Measurements from ENCODE around the gene NPIPA7. TPM values are rescaled to one million over a fixed set of nuclear protein-coding genes. Genes with fewer than 3 reads are reported as not detected.
"Not testable (repeated sequence)": the region's sequence is repeated elsewhere in the genome, so short reads cannot be mapped to it uniquely, and the experiment has no call there.

Gene NPIPA7
- total RNA-seq (2012; rRNA removed) (0.36 TPM in 1 of 2 replicates, not detected in the other), polyA plus RNA-seq (2012; rRNA removed) (11.9 and 13.2 TPM in 2 replicates), Bru-seq, nascent RNA (percentile 31 among the genes with signal in this experiment), BruChase-seq, experiment 1, labeled RNA remaining after a 6-hour chase (percentile 37 among the genes with signal in this experiment), BruChase-seq, experiment 2, labeled RNA remaining after a 2-hour chase (percentile 31 among the genes with signal in this experiment)
- polyA plus RNA-seq (2012; cell fraction: cytosol; rRNA removed): 5.8 and 6.3 TPM in 2 replicates
- 36.7 and 104 TPM in 2 replicates for polyA plus RNA-seq (2012; cell fraction: nucleus; rRNA removed; ENCODE audit: low replicate concordance)
- long read RNA-seq: 0 reads

- H2AFZ ChIP-seq (replicated peaks; ENCODE audit: low read length, poor library complexity); H2BK120ac ChIP-seq (ENCODE audit: low read depth, low read length); DNase-seq; H3K23ac ChIP-seq (ENCODE audit: low read depth, low read length); H3K9me1 ChIP-seq (ENCODE audit: insufficient read depth, low read length); H3K56ac ChIP-seq (ENCODE audit: extremely low read depth, insufficient read depth, low read length); ATAC-seq (ENCODE audit: low read depth); H3K27ac ChIP-seq (ENCODE audit: insufficient read depth, low read length); H3K18ac ChIP-seq (ENCODE audit: low read depth, low read length); H4K8ac ChIP-seq (ENCODE audit: low read depth in 2 of 2, low read length in 2 of 2); H3K14ac ChIP-seq (replicated peaks; ENCODE audit: low read depth, low read length); in situ Hi-C loops (cut with MboI; ENCODE audit: low sequenced_read_pairs); H3K4me1 ChIP-seq (ENCODE audit: control insufficient read depth, insufficient read depth, low read length); H2BK5ac ChIP-seq (ENCODE audit: low read depth, low read length, poor library complexity, severe bottlenecking); H3K9ac ChIP-seq (ENCODE audit: low read depth, low read length); H3K27me3 ChIP-seq (ENCODE audit: control insufficient read depth, insufficient read depth, low read length); BruUV-seq (replicated peaks); H3K4me2 ChIP-seq (ENCODE audit: low read depth, low read length); H2AK5ac ChIP-seq (ENCODE audit: low read depth, low read length); intact Hi-C loops (cut with micrococcal nuclease); CTCF ChIA-PET; H2BK20ac ChIP-seq (ENCODE audit: low read depth, low read length); H4K20me1 ChIP-seq (ENCODE audit: insufficient read depth, low read length); POLR2A ChIA-PET (ENCODE audit: unreplicated experiment); H3K9me3 ChIP-seq (ENCODE audit: control insufficient read depth, insufficient read depth, low read length); H2AK9ac ChIP-seq (replicated peaks; ENCODE audit: low read depth, low read length, poor library complexity); H4K5ac ChIP-seq (ENCODE audit: low read depth, low read length); dilution Hi-C loops (cut with HindIII; ENCODE audit: low sequenced_read_pairs, unreplicated experiment); H3K79me1 ChIP-seq (ENCODE audit: low read depth in 1 of 2, low read length in 2 of 2); H3K36me3 ChIP-seq (ENCODE audit: control insufficient read depth, insufficient read depth, low read length); H3K4me3 ChIP-seq (ENCODE audit: insufficient read depth, low read depth, low read length); H4K91ac ChIP-seq (ENCODE audit: insufficient read depth, low read depth, low read length); H3K4ac ChIP-seq (ENCODE audit: low read depth, low read length); H2BK15ac ChIP-seq (ENCODE audit: low read depth, low read length): not testable (repeated sequence)
- WGBS, 2 experiments (ENCODE audit: extremely low coverage in 2 of 2, insufficient read length in 1 of 2): no CpG with 5 or more reads among the region's 3 CpGs
These were observed at the start of gene NPIPA7 for GRCh38 chr16:16378840-16379239. TSS of gene NPIPA7 (plus strand) at chr16:16379140. CDS start at chr16:16379245, 105 bp downstream.

GRCh38 chr16:16331466-16331865, 47.5 kb upstream of the NPIPA7 start:
- in situ Hi-C loops (cut with MboI; ENCODE audit: low sequenced_read_pairs); H3K23ac ChIP-seq (ENCODE audit: low read depth, low read length); H4K91ac ChIP-seq (ENCODE audit: insufficient read depth, low read depth, low read length); H3K36me3 ChIP-seq (ENCODE audit: control insufficient read depth, insufficient read depth, low read length); CTCF ChIA-PET; H3K27me3 ChIP-seq (ENCODE audit: control insufficient read depth, insufficient read depth, low read length); H2AK5ac ChIP-seq (ENCODE audit: low read depth, low read length); H2BK5ac ChIP-seq (ENCODE audit: low read depth, low read length, poor library complexity, severe bottlenecking); H3K9me1 ChIP-seq (ENCODE audit: insufficient read depth, low read length); H2BK15ac ChIP-seq (ENCODE audit: low read depth, low read length); intact Hi-C loops (cut with micrococcal nuclease); H3K4me3 ChIP-seq (ENCODE audit: insufficient read depth, low read depth, low read length); H3K4ac ChIP-seq (ENCODE audit: low read depth, low read length); H2BK20ac ChIP-seq (ENCODE audit: low read depth, low read length); H2BK120ac ChIP-seq (ENCODE audit: low read depth, low read length); H3K4me2 ChIP-seq (ENCODE audit: low read depth, low read length); H3K9me3 ChIP-seq (ENCODE audit: control insufficient read depth, insufficient read depth, low read length); DNase-seq; H4K20me1 ChIP-seq (ENCODE audit: insufficient read depth, low read length); H3K18ac ChIP-seq (ENCODE audit: low read depth, low read length); H3K27ac ChIP-seq (ENCODE audit: insufficient read depth, low read length); H3K9ac ChIP-seq (ENCODE audit: low read depth, low read length); H3K14ac ChIP-seq (replicated peaks; ENCODE audit: low read depth, low read length); H4K8ac ChIP-seq (ENCODE audit: low read depth in 2 of 2, low read length in 2 of 2); H3K4me1 ChIP-seq (ENCODE audit: control insufficient read depth, insufficient read depth, low read length); H2AK9ac ChIP-seq (replicated peaks; ENCODE audit: low read depth, low read length, poor library complexity); H3K79me1 ChIP-seq (ENCODE audit: low read depth in 1 of 2, low read length in 2 of 2); H2AFZ ChIP-seq (replicated peaks; ENCODE audit: low read length, poor library complexity); POLR2A ChIA-PET (ENCODE audit: unreplicated experiment); dilution Hi-C loops (cut with HindIII; ENCODE audit: low sequenced_read_pairs, unreplicated experiment); H4K5ac ChIP-seq (ENCODE audit: low read depth, low read length); H3K56ac ChIP-seq (ENCODE audit: extremely low read depth, insufficient read depth, low read length); BruUV-seq (replicated peaks); ATAC-seq (ENCODE audit: low read depth): not testable (repeated sequence)
- WGBS, 2 experiments (ENCODE audit: extremely low coverage in 2 of 2, insufficient read length in 1 of 2): no CpG with 5 or more reads among the region's 23 CpGs
